GM08714 (cell line): ENCODE data around the gene MEGF8.

Source experiments
- H3K4me3 ChIP-seq: fragments of 200-500 bp; sonication (Bioruptor generic); 2 replicates; pipeline ENCODE4 v1.5.1; 2014; ENCODE audit warnings: mild to moderate bottlenecking, low read length, inconsistent platforms
- ZNF274 ChIP-seq: IDR thresholded peaks from 2 replicates; pipeline ENCODE4 v1.6.1; 2012; ENCODE audit warnings: mild to moderate bottlenecking, low read depth, low read length

MEGF8 gene

GRCh38 chr19:42343344-42344110 is 18.1 kb downstream of the MEGF8 start:
- no peak for TF ChIP-seq ZNF274

DNA sequence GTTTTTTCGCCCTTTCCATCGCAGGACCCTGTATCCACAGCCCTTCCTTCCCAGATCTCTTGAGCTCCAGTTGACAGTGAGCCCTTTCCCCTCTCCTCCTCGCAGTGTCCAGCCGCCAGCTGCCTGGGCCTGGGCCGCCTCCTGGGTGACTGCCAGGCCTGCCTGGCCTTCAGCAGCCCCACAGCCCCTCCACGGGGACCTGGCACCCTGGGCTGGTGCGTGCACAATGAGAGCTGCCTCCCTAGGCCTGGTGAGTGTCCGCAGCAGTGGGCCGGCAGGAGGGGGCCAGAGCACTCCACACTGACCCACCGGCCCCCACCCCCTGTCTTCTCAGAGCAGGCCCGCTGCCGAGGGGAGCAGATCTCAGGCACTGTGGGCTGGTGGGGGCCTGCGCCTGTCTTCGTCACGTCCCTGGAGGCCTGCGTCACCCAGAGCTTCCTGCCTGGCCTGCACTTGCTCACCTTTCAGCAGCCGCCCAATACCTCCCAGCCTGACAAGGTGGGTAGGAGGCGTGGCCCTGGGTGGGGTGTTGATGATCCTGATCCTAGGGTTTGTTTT is 19.0 kb downstream of the MEGF8 start:
- no peak overlapping the region for H3K4me3 ChIP-seq
- no peak for TF ChIP-seq ZNF274

More at GRCh38 chr19:42343344-42344110, 18.1 kb downstream of the MEGF8 start:
- no peak overlapping the region for H3K4me3 ChIP-seq

DNA sequence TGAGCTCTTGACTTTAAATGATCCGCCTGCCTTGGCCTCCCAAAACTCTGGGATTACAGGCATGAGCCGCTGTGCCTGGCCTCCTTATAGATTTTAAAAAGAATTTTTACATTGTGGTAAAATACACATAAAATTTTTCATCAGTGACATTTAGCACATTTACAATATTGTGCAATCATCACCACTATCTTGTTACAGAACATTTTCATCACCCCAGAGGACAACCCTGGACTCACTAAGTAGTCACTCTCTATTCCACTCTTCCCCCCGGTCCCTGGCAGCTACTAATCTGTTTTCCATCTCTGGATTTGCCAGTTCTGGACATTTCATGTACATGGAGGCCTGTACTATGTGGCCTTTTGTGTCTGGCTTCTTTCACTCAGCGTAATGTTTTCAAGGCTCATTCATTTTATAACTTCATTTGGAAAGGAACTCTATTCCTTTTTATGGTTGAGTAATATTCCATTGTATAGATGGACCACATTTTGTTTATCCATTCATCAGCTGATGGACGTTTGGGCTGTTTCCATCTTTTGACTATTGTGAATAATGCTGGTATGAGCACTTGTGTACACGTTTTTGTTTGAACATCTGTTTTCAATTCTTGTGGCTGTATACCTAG is 19.9 kb downstream of the MEGF8 start:
- no peak overlapping the region for H3K4me3 ChIP-seq
- no peak for TF ChIP-seq ZNF274

DNA sequence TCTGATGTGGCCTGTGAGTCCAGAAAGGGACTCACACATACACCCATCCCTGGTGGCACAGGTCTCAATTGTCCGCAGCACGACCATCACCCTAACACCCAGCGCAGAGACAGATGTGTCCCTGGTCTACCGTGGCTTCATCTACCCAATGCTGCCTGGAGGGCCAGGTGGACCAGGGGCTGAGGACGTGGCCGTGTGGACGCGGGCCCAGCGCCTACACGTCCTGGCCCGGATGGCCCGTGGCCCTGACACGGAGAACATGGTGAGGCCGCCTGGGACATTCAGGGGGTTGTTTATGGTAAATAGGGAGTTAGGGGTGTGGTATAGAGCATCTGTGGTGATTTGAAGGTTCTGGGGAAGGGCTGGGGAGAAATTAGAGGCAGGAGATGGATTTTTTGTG is 22.8 kb downstream of the MEGF8 start:
- H3K4me3 ChIP-seq = no peak overlapping the region
- no peak for TF ChIP-seq ZNF274

DNA sequence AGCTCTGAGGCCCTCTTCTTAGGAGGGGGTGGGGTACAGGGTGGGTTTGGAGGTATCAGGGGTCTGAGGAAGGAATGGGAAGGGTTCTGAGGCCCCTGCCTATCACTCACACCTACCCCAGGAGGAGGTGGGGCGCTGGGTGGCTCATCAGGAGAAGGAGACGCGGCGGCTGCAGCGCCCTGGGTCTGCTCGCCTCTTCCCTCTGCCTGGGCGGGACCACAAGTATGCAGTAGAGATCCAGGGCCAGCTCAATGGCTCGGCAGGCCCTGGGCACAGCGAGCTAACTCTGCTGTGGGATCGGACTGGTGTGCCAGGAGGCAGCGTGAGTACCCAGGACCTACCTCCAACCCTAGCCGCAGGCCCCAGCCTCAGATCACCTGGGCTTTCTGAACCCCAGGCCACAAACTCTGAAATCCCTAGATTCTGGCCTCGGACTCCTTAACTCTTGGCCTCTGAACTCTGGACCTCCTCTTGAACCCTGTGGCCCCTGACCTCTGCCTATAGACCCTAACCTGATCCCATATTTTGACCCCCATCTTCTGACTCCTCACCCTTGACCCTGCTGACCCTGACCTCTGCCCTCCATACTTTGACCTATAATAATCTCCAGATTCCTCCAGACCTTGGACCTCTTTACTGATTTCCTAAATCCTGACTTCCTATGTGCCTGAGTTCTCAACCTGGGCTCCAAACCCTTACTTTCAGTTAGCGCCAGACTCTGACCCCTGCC is 24.1 kb downstream of the MEGF8 start:
- no peak for TF ChIP-seq ZNF274
- no peak overlapping the region for H3K4me3 ChIP-seq

DNA sequence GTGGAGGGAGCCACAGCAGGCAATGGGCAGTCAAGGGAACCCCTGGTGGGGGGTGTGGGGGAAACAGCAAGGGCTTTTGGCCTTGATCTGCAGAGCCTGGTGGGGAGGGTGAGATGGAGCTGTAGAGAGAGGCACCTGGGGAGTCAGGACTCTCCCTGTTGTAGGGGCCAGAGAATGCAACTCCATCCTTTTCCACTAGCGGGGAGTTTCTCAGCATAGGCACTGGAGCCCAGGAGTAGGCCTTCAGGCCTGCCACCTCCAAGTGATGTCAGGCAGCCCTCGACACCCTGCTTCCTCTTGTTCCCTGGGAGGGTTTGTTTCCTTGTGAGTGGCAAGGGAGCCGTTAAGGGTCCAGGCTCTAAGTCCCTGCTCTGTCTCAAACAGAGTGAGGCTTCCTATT is 25.0 kb downstream of the MEGF8 start:
- no peak for TF ChIP-seq ZNF274
- no peak overlapping the region for H3K4me3 ChIP-seq

DNA sequence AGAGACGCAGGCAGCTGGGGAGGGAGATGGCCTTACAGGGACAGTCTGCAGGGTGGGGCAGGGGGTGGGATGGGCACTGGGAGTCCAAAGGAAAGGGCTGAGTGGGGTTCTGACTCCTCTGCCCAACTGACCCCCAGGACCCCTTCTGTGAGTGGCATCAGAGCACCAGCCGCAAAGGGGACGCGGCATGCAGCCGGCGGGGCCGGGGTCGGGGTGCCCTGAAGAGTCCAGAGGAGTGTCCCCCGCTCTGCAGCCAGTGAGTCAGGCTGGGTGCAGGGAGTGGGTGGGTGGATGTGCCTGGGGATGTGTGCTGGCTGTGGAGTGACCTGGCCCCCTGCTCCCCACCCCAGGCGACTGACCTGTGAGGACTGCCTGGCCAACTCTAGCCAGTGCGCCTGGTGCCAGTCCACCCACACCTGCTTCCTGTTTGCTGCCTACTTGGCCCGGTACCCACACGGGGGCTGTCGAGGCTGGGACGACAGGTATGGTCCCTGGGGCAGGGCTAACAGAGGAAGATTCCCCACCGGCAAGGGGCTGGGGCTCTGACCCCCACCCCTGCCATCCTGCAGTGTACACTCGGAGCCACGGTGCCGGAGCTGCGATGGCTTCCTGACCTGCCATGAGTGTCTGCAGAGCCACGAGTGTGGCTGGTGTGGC is 25.8 kb downstream of the MEGF8 start:
- no peak for TF ChIP-seq ZNF274
- no peak overlapping the region for H3K4me3 ChIP-seq

DNA sequence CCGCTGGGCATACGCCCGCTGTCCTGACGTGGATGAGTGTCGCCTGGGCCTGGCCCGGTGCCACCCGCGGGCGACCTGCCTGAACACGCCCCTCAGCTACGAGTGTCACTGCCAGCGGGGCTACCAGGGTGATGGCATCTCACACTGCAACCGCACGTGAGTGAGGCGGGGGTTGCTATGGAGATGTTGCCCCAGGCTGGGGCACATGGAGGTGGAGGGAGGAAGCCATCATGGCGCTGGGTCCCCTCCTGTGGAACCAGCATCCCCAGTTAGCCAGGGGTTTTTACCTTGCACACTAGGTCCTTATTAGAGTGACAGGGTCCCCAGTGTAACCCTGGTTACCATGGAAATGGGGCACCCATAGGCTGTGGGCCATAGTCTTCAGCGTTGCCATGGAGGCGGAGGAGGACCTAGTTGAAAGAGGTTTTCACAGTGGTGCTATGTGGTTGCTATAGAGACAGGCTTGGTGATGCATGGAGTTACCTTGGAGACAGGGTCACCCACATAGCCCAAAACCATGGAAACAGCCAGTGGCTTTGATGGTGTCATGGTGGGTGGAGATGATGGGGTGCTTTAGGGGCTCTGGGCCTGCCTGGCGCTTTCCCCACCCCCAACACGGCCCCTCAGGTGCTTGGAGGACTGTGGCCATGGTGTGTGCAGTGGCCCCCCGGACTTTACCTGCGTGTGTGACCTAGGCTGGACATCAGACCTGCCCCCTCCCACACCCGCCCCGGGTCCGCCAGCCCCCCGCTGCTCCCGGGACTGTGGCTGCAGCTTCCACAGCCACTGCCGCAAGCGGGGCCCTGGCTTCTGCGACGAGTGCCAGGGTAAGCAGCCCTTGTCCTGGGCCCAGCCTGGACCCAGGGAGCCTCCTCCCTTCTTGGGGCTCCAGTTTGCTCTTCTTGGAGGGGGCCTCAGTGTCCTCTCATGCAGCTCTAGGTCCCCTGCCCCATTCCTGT is 27.1 kb downstream of the MEGF8 start:
- no peak for TF ChIP-seq ZNF274
- no peak overlapping the region for H3K4me3 ChIP-seq

GRCh38 chr19:42353341-42354015 is 28.0 kb downstream of the MEGF8 start:
- no peak for TF ChIP-seq ZNF274
- H3K4me3 ChIP-seq = no peak overlapping the region

GRCh38 chr19:42355896-42356295 is 30.5 kb downstream of the MEGF8 start:
- no peak for TF ChIP-seq ZNF274

DNA sequence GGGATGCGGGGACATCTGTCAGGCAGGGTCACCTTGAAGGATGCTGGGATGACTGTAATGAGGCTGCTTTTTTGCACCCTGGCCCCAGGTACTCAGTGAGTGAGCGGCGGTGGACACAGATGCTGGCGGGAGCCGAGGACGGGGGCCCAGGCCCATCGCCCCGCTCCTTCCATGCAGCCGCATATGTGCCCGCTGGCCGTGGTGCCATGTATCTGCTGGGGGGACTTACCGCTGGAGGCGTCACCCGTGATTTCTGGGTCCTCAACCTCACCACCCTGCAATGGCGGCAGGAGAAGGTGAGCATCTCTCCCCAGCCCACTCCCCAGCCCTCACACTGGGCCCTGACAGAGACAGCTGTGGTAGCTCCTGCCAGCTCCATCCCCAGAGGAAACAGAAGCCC is 31.3 kb downstream of the MEGF8 start:
- no peak overlapping the region for H3K4me3 ChIP-seq
- no peak for TF ChIP-seq ZNF274

More at GRCh38 chr19:42355896-42356295, 30.5 kb downstream of the MEGF8 start:
- H3K4me3 ChIP-seq = no peak overlapping the region

DNA sequence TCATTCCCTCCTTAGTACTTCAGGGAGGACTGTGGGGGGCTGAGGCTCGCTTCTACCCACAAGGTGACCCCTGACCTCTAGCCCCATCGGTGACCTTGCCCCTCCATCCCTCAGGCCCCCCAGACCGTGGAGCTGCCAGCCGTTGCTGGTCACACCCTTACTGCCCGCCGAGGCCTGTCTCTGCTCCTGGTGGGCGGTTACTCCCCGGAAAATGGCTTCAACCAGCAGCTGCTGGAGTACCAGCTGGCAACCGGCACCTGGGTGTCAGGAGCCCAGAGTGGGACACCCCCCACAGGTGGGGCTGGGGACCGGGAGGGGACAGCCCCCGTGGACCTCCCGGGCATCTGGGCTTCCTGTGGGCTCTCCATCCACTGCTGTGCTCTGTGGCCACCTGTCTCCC is 31.9 kb downstream of the MEGF8 start:
- no peak overlapping the region for H3K4me3 ChIP-seq
- TF ChIP-seq ZNF274 = no peak
